ENCODE results near the gene XKR3.

DNA sequence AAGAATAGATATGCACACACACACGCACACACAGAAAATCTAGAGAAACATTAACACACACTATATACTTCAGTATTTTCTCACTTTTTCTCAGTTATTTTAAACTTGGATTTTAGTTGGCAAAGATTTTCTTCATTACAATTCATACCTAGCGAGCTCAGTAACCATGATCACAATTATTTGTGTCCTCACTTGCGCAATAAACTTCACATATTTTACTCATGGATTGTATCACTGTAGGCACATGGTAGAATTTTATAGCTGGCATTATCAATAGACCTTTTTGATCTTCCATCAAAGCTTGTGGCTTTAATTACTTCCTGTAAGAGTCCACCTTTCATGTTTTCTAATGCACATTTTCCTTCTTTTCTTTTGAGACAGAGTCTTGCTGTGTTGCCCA, 4.8 kb upstream of the XKR3 start:
- TF ChIP-seq, protein P1, sequence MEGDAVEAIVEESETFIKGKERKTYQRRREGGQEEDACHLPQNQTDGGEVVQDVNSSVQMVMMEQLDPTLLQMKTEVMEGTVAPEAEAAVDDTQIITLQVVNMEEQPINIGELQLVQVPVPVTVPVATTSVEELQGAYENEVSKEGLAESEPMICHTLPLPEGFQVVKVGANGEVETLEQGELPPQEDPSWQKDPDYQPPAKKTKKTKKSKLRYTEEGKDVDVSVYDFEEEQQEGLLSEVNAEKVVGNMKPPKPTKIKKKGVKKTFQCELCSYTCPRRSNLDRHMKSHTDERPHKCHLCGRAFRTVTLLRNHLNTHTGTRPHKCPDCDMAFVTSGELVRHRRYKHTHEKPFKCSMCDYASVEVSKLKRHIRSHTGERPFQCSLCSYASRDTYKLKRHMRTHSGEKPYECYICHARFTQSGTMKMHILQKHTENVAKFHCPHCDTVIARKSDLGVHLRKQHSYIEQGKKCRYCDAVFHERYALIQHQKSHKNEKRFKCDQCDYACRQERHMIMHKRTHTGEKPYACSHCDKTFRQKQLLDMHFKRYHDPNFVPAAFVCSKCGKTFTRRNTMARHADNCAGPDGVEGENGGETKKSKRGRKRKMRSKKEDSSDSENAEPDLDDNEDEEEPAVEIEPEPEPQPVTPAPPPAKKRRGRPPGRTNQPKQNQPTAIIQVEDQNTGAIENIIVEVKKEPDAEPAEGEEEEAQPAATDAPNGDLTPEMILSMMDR (conservative IDR thresholded peaks at IDR 0.05), result no peak
- no peak for TF ChIP-seq EZH2 (IDR thresholded peaks at IDR 0.05; ENCODE audit: low read depth)

Measured in PC-9 (cell line).